ENCODE measurements around the gene AATF.

The AATF gene

GRCh38 chr17:36930583-36930900 lies 18.2 kb upstream of the AATF start:
- DNase-seq (ENCODE audit: insufficient read length, low spot score) = no peak
- no peak for FAIRE-seq

- DNase-seq (ENCODE audit: insufficient read length, low spot score) = no peak
- FAIRE-seq = no peak
Observed at GRCh38 chr17:36931096-36931696, 17.6 kb upstream of the AATF start.

- FAIRE-seq (no peak), DNase-seq (ENCODE audit: insufficient read length, low spot score) (no peak)
Observed at GRCh38 chr17:36931697-36932382, 16.9 kb upstream of the AATF start.

GRCh38 chr17:36932383-36932693 lies 16.4 kb upstream of the AATF start:
- FAIRE-seq = no peak
- no peak for DNase-seq (ENCODE audit: insufficient read length, low spot score)

GRCh38 chr17:36932694-36933511 lies 15.9 kb upstream of the AATF start:
- DNase-seq (ENCODE audit: insufficient read length, low spot score) (no peak), FAIRE-seq (no peak)

- DNase-seq (ENCODE audit: insufficient read length, low spot score) (no peak), FAIRE-seq (no peak)
Observed at GRCh38 chr17:36933512-36934143, 15.1 kb upstream of the AATF start.

- DNase-seq (ENCODE audit: insufficient read length, low spot score) (no peak), FAIRE-seq (no peak)
Observed at GRCh38 chr17:36934144-36934691, 14.5 kb upstream of the AATF start.

GRCh38 chr17:36934692-36935630 lies 13.8 kb upstream of the AATF start:
- FAIRE-seq = no peak
- DNase-seq (ENCODE audit: insufficient read length, low spot score) = no peak

GRCh38 chr17:36935671-36936454 lies 12.9 kb upstream of the AATF start:
- FAIRE-seq (no peak), DNase-seq (ENCODE audit: insufficient read length, low spot score) (no peak)

GRCh38 chr17:36936455-36937000 lies 12.2 kb upstream of the AATF start:
- FAIRE-seq (no peak), DNase-seq (ENCODE audit: insufficient read length, low spot score) (no peak)

GRCh38 chr17:36937001-36937958 lies 11.5 kb upstream of the AATF start, which contains the start of gene LHX1:
Gene LHX1, plus strand, starts transcription at chr17:36937475. Its CDS starts 723 bp downstream, at chr17:36938198.
- DNase-seq (ENCODE audit: insufficient read length, low spot score) (no peak), FAIRE-seq (no peak)

- FAIRE-seq (no peak), DNase-seq (ENCODE audit: insufficient read length, low spot score) (no peak)
Observed at GRCh38 chr17:36937959-36938565, 10.7 kb upstream of the AATF start.

- FAIRE-seq (no peak), DNase-seq (ENCODE audit: insufficient read length, low spot score) (no peak)
Observed at GRCh38 chr17:36938566-36939051, 10.1 kb upstream of the AATF start.

GRCh38 chr17:36939052-36939801 lies 9.5 kb upstream of the AATF start:
- FAIRE-seq (no peak), DNase-seq (ENCODE audit: insufficient read length, low spot score) (no peak)

GRCh38 chr17:36939802-36940312 lies 8.9 kb upstream of the AATF start:
- FAIRE-seq = no peak
- no peak for DNase-seq (ENCODE audit: insufficient read length, low spot score)
